Ramos (cell line): ENCODE measurements around the gene LDHA.
"Not testable (repeated sequence)": the region's sequence is repeated elsewhere in the genome, so short reads cannot be mapped to it uniquely, and the experiment has no call there.

Source experiments
- in situ Hi-C: fragments of 300-500 bp; cut with MboI; formaldehyde crosslinking; loops from one replicate; pipeline ENCODE4 v1.14.3; 2022; ENCODE audit warnings: low sequenced_read_pairs; ENCODE audit not compliant: unreplicated experiment

Gene LDHA

DNA sequence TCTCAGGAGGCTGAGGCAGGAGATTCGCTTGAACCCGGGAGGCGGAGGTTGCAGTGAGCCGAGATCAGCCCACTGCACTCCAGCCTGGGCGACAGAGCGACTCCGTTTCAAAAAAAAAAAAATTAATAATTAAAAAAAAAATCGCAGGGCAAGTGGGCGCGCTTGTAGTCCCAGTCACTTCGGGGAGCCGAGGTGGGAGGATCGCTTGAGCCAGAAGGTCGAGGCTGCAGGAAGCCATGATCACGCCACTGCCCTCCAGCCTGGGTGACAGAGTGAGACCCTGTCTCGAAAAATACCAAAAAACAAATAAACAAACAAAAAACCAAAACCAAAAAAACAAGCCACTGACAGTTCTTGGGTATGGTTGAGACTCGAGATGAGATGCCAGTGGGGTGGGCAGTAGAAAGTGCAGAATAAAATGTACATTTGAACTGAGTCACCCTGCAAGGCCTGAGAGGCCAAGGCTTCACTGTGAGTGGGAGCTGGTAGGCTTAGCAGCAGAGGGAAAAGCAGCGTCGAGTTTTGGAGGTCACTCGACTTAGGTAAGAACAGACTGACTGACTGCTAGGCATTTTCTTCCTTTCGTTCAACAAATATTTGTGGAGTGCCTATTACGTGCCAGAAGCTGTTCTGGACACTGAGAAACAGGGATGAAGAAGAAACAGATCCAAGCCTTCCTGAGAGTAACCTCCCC lies 635 bp upstream of the LDHA start:
- in situ Hi-C loops: no loop called here

DNA sequence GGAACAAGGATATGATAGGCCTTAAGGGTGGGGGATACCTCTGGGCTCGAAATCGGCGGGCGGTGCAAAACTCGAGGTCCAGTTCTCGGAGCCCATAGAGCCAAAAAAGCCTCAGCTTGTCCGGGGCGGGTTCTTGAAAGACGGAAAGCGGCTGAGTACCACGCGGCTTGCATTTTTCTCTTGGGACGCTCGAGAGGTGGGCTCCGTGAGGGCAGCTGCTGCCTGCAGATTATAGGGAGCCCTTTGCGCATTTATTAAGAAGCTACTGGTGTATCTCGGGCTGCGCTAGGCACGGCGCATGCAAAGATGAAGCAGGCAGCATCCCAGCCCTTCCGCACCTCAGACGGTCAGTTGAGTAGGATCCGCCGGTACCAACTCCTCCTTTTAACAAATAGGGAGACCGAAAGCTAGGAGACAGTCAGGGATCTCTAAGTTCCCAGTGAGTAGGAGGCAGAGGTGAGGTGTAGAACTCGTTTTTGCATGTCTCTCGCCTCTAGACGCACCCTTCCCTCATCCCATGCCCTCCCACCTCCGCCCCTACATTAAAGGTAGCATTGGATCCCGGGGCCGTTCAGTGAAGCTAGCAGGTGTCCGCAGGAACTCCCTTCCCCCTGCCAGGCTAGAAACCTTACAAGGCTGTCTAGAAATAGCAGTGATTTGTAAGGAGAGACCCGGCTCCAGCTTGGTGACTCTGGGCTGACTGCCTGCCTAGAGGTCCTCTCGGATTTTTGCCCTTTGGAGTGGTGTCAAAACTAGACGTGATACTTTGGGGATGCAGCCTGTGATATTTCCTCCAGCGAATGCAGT lies 768 bp downstream of the LDHA start:
- in situ Hi-C loops: no loop called here

DNA sequence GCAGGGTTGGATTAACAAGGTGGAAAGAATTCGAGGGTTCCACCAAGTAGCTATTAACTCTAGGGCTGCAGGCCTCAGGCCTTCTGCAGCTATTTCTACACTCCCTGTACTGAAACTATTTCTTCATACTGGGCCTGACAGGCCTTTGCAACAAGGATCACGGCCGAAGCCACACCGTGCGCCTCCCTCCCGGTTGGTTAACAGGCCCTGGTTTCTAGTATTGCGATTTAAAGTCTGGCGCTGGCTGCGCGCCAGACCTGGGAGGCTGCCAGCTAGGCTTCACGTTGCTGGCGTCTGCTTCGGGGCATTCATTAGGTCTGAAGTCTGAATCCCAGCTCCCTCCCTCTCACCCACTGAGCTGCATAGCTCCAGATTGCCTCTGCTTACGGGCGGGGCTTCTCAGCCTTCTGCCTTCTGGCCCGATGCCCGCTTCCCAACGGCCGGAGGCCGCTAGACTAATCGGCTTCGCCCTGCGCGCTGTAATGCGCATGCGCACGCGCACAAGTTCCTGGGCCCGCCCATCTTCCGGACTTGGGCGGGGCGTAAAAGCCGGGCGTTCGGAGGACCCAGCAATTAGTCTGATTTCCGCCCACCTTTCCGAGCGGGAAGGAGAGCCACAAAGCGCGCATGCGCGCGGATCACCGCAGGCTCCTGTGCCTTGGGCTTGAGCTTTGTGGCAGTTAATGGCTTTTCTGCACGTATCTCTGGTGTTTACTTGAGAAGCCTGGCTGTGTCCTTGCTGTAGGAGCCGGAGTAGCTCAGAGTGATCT lies 1.6 kb downstream of the LDHA start:
- in situ Hi-C loops: no loop called here

DNA sequence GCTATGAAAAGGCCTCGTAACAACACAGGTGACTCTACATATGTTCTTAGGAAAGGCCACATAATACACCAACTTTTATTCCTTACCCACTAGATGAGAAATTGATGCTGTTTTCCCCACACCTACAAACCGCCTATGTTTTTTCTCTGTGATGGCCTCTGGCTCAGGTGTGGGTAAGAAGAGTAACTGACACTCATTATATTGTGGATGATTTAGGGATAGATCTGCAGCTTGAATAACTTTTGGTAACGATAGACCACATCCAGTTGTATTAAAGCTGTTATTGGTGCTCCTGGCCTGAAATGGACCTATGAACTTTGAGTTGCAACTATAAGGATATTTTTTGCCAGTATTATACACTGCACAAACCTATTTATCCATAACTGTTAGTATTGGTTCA lies 3.6 kb downstream of the LDHA start:
- in situ Hi-C loops: no loop called here

DNA sequence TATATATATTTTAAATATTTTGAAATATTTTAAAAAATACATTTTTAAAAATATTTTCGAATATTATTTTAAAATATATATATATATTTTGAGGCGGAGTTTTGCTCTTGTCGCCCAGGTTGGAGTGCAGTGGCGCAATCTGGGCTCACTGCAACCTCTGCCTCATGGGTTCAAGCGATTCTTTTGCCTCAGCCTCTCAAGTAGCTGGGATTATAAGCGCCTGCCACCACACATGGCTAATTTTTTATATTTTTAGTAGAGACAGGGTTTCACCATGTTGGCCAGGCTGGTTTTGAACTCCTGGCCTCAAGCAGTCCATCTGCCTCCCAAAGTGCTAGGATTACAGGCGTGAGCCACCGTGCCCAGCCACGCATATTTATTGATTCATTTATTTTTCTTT lies 6.7 kb downstream of the LDHA start:
- in situ Hi-C loops: not testable (repeated sequence)

DNA sequence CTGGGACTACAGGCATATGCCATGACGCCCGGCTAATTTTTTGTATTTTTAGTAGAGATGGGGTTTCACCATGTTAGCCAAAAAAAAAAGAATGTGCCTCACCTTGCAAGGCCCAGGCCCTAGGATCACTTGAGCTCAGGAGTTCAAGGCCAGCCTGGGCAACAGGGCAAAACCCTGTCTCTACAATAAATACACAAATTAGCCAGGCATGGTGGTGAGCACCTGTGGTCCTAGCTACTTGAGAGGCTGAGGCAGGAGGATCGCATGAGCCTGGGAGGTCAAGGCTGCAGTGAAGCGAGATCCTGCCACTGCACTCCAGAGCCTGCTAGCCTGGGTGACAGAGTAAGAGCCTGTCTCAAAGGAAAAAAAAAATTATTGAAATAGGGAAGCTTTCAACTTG lies 9.7 kb downstream of the LDHA start:
- in situ Hi-C loops: no loop called here

DNA sequence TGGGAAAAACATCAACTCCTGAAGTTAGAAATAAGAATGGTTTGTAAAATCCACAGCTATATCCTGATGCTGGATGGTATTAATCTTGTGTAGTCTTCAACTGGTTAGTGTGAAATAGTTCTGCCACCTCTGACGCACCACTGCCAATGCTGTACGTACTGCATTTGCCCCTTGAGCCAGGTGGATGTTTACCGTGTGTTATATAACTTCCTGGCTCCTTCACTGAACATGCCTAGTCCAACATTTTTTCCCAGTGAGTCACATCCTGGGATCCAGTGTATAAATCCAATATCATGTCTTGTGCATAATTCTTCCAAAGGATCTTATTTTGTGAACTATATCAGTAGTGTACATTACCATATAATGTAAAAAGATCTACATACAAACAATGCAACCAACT lies 13.0 kb downstream of the LDHA start:
- in situ Hi-C loops: not testable (repeated sequence)

DNA sequence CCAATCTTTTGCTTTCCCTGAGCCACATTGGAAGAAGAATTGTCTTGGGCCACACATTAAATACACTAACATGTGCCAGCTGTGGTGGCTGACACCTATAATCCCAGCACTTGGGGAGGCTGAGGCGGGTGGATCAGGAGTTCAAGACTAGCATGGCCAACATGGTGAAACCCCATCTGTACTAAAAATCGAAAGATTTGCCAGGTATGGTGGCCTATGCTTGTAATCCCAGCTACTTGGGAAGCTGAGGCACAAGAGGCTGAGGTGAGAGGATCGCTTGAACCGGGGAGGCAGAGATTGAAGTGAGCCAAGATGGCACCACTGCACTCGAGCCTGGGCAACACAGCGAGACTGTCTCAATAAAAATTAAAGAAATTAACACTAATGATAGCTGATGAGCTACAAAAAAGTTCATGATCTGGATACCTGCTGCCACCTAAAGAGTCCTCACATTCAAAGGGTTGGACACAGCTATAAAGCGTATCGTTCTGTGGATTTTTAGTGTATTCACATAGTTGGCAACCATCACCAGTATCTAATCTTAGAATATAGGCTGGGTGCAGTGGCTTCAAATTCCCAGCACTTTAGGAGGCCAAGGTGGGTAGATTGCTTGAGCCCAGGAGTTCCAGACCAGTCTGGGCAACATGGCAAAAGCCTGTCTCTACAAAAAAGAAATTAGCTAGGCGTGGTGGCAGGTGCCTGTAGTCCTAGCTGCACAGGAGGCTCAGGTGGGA lies 14.4 kb downstream of the LDHA start:
- in situ Hi-C loops: no loop called here

DNA sequence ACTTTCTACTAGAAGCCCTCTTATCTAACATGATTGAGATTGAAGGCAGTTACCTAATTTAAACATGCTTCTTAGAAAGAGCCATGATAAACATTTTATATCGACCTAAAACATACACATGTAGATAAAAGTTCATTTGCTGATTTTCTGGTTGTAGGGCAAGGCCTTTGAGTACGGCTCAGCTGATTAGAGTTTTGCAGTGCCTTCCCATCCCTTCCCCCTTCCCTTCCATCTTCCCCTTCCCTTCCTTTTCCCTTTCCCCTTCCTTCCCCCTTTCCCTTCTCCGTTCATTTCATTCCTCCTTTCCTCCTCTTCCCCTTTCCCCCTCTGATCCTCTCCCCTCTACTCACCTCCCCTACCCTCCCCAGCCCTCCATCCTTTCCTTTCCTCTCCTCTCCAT lies 22.1 kb downstream of the LDHA start:
- in situ Hi-C loops: no loop called here

DNA sequence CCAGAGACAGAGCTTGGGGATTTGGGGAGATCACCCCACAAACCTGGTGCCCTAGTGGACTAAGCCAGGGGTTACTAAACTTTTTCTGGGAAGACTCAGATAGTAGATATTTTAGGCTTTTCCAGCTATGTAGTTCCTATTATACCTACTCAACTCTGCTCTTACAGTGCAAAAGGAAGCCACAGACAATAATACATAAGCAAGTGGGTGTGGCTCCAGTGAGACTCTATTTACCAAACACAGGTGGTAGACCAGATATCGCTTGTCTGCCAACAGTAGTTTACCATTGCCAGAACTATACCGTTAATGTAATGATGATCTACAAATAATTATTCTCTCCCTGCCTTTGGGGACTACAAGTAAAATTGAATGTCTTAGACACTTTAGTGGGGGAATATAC lies 24.7 kb downstream of the LDHA start:
- in situ Hi-C loops: no loop called here

DNA sequence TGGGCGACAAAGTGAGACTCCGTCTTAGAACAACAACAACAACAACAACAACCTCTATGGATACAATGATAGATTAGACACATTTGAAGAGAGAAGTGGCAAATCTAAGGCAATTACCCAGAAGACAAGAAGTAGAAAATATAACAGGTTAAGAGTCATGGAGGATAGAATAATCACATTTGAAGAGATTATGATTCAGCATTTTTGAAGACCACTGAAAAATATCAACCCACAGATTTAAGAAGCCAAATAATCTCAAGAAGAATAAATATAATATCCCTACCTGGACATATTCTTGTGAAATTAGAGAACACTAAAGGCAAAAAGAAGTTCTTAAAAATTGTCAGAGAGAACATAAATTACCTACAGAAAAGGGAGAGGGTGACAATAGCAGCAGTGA lies 25.7 kb downstream of the LDHA start:
- in situ Hi-C loops: no loop called here

DNA sequence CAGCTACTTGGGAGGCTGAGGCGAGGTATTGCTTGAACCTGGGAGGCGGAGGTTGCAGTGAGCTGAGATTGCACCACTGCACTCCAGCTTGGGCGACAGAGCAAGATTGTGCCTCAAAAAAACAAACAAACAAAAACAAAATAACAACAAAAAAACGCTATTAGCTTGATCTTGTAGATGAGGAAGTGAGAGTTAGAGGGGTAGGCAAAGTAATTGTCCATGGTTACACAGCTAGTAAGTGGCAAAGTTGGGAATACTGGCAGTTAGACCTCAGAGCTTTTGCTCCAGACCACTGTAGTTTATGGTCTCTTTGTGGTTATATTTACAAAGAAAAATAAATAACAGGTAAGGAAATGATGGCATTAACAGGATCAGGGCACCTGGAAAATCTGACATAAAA lies 32.9 kb downstream of the LDHA start:
- in situ Hi-C loops: no loop called here

DNA sequence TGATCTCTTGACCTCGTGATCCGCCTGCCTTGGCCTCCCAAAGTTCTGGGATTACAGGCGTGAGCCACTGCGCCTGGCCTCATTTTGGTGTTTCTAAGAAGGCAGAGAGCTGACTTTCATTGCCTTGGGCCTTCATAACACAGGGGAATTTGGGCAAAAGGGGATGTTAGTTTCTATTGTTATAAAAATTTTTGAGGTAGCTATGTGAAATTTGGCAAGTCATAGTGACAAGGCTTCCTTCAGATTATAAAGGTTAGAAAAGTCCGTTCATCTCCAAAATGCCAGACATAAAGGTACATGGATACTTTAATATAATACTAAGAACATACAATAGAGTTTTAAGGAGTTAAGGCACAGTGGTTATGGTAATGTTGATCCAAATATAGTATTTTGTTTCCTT lies 35.0 kb downstream of the LDHA start:
- in situ Hi-C loops: no loop called here

DNA sequence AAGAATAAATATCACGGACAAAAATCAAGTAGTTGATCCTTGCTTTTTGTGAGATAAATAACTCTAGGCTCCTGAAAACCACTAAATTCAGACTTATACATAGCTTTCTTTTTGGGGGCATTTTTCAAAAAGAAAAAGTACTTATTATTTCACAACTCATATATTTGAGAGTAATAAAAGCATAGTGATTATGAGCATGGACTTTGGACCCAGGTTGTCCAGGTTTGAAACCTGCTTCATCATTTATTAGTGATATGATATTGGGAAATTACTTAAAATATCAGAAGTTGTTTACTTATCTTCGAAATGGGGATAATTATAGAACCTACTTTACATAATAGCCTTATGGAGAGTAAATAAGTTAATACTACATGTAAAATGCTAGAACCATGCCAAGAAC lies 44.3 kb downstream of the LDHA start:
- in situ Hi-C loops: no loop called here

DNA sequence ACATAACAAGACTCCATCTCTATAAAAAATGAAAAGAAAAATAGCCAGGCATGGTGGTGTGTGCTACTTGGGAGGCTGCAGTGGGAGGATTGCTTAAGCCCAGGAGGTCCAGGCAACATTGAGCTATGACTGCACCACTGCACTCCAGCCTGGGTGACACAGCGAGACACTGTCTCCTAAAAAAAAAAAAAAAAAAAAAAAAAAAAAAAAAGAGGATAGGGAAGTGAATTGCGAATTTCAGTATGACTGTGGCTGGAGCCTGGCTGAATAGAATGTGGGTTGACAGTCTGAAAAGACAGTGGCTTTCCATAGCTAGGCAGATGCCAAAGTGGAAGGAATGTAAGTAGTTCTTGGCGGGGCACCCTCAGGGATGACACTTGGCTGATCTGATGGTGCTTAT lies 54.9 kb downstream of the LDHA start:
- in situ Hi-C loops: no loop called here

DNA sequence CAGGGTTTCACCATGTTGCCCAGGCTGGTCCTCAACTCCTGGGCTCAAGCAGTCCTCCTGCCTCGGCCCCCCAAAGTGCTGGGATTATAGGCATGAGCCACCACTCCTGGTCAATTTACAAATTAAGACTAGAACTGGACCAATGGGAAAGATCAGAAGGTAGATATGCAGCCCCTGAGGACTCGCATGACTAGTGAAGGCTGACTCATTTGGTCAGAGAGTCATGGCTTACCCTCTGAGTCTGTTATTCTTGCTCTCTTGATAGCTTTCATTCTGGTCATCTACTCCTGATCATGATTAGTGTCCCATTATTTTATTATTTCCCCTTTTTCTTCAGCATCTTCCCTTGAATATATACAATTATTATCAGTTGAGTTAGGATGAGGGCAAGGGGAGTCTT lies 58.6 kb downstream of the LDHA start:
- in situ Hi-C loops: no loop called here

DNA sequence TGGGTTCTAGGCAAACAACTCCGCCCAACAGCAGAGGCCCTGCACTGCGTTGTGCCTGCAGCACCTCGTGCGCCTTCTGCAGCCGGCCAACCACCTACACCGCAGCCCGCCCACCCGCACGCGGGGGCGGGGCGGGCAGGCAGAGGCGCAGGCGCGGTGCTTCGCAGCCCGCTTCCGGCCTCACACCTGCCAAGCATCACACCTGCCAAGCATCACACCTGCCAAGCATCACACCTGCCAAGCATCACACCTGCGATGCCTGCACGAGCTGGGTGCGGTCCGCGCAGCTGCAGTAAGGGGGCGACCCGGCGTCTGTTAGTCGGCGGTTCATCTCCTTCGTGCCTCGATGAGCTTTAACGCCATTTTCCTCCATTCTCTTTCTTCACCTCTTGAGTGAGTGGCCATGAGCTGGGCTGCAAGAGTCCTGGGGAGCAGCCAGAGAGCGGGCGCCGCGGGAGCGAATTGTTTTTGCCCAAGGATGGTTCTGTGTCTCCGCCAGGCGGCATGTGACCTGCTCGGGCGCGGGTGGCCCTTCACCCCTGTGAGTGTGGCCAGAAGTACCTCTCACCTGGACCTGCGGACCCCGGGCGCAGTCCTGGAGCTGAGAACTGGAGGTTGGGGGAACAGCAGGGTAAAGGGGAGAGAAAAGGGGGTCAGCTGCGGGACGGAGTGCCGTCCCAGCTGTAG lies 61.5 kb downstream of the LDHA start, which contains the start of gene LDHAL6A:
Gene LDHAL6A, plus strand, starts transcription at position 171 of the 687 bp plus-strand sequence. CDS start 825 bp downstream, outside the sequence.
- in situ Hi-C loops: no loop called here

DNA sequence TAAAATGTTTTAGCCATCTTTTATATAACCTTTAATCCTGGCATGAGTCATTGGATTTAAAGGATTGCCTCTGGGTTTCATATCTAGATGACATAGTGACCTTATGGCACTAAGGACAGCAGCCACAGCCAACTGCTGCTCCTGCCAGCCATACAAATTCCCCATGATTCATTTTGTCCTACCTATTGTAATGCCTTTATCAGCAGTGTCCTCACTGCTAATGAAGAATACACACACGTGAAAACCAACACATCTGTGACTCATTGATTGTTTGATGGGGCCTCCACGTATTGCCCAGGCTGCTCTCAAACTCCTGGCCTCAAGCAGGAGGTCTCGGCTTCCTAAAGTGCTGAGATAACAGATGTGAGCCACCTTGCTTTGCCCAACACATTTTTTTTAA lies 63.1 kb downstream of the LDHA start:
- in situ Hi-C loops: no loop called here
